GM18868 (cell line): ENCODE results near the gene DNAJB11.
"Not testable (repeated sequence)": the region's sequence is repeated elsewhere in the genome, so short reads cannot be mapped to it uniquely, and the experiment has no call there.

Source experiments
- ATAC-seq: cut with Tn5 transposase; IDR thresholded peaks from one replicate; pipeline ENCODE4 v1.9.1; 2021; ENCODE audit warnings: mild to moderate bottlenecking, moderate library complexity; ENCODE audit not compliant: unreplicated experiment

Gene DNAJB11

GRCh38 chr3:186617036-186617946 is 46.8 kb downstream of the DNAJB11 start:
- peak; percentile 94 for ATAC-seq

DNA sequence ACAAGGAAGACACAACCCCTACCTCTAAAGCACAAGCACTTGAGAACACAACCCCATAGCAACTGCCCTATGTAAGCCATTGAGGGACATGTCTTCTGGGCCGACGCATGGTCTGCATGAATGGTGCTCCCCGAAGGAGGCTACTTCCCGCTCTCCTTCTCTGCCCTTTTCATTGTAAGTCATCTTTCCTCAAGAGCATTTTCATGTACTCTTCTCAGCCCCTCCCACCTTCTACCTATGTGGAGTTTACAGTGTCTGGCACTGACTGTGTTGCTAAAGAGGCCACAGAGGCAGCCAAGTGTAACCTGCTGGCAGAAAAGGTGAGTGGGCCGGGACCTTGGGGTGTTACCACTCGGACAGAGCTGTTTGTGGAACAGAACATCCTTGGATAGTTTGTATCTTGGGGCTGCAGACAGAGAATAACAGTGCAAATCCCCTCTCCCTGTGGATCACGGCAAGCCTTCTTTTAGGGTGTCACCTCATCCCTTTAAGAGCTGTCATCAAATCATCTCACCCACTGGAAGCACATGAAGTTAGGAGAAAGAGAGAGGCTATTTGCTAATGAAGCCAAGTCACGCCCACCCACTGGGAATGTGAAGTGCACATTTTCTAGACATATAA is 47.9 kb downstream of the DNAJB11 start:
- no peak for ATAC-seq

- no peak for ATAC-seq
Measured at GRCh38 chr3:186619787-186620212, 49.3 kb downstream of the DNAJB11 start.

DNA sequence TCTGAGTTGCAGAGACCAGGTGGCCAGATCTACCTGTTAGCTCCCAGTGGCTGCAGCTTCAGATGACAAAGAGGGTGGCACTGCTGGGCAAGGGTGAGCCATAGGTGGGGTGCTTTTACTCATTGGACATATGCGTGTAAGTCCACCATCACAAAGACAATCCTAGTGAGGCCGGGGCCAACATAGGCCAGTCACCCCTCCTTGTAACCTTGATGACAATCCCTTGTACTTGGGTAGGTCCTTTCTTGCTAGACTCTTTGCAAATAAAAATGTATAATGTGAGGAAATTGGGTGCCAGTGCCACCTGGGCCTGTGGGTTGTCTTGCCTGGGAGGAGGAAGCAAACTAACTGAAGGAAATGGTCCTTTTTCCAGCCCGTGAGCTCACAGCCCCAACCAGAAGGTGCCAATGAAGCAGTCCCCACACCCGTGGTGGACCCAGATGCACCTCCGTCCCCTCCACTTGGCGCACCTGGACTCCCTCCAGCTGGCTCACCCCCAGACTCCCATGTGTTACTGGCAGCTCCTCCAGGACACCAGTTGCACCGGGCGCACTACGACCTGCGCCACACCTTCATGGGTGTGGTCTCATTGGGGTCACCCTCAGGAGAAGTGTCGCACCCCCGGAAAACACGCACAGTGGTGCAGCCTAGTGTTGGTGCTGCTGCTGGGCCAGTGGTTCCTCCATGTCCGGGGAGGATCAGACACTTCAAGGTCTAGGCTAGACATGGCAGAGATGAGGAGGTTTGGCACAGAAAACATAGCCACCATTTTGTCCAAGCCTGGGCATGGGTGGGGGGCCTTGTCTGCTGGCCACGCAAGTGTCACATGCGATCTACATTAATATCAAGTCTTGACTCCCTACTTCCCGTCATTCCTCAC is 49.9 kb downstream of the DNAJB11 start:
- ATAC-seq, result no peak

DNA sequence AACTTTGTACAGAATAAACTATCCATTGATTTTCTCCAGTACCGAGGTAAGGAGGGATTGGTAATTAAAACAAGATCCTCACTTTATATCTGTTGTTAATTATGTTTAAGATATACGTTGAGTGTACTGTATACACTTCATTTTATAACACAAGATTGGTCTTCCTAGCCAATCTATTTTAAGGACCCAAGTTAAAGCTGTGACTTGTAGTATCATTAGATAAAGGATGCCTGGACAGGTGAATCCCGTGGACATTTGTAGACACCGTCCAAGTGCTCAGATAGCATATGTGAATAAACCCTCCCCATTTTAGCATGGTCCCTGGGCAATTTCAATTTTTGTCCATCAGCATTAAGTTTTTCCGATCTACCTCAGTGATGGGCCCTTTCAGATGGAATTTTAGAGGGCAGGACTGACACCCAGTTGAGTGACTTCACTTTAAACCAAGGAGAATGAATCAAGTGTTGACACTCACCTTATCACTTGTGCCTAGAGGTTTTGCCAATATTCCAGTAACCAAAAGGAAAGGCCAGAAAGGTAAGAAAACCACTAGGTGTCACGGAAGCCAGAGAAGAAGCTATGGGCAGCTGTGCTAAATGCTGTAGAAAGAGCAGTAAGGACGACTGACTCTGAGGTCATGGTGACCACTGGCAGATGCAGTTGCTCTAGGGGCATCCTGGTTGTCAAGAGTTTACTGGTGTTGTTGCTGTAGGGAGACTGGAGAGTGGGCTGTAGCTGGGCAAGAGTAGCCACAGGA is 51.6 kb downstream of the DNAJB11 start:
- ATAC-seq, result no peak

- ATAC-seq, result no peak
Measured at GRCh38 chr3:186622651-186623310, 52.3 kb downstream of the DNAJB11 start.

GRCh38 chr3:186624598-186624997 is 54.1 kb downstream of the DNAJB11 start:
- no peak for ATAC-seq

DNA sequence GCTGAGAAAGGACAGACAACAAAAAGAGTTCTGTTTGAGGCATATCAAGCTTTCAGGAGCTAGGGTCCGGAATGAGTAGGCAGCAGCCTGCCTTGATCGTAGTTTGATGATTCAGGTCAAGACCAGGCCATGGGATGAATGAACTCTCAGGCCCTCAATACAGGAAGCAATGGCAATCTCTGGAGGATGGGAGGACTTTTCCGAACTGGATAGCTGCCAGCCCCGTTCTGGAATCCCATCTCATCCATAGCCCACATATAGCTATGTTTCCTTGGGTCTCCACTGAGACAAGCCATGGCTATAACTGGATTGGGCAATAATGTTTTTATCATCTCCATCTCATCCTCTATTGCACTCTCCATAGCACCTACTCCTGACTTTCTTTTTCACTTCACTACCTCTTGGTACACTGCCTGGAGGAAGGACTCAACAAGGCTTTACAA is 55.1 kb downstream of the DNAJB11 start:
- ATAC-seq, result no peak

- no peak for ATAC-seq
Measured at GRCh38 chr3:186626254-186626847, 55.8 kb downstream of the DNAJB11 start.

DNA sequence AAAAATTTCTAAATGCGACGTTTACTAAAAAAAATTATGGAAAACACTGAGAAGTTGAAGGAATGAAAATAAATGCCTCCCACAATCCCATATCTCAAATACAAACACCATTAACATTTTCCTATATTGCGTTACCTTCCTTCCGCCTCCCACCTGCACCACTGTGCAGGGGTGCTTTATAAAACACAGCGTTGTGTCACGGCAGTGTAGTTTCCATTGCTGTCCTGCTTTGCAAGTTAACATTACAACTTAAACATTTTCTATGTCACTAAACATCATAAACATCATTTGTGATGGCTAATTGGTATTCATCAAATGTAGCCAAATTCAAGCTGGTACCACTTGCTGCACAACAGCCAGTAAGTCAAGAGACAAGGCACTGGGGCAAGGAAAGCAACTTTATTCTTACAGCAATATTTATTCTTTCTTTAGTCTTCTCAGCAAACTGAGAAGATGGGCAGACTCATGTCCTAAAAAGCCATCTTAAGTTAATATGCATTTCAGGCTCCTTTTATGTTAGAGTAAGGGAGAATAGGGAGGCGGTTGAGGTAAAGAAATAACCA is 57.4 kb downstream of the DNAJB11 start:
- ATAC-seq, result no peak

DNA sequence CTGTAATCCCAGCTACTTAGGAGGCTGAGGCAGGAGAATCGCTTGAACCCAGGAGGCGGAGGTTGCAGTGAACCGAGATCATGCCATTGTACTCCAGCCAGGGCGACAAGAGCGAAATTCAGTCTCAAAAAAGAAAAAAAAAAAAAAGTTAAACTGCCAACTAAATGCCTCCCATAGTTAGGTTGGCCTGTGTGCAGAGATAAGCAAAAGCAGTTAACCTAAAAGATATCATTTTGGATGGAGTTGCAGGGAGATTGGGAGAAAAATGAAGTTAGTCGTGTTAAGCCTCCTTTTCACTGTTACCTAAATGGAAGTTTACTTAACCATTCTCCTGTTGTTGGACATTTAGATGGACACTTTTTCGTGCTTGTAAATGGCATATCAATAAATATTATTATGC is 58.2 kb downstream of the DNAJB11 start:
- no peak for ATAC-seq

GRCh38 chr3:186630950-186631641 is 60.6 kb downstream of the DNAJB11 start:
- no peak for ATAC-seq

DNA sequence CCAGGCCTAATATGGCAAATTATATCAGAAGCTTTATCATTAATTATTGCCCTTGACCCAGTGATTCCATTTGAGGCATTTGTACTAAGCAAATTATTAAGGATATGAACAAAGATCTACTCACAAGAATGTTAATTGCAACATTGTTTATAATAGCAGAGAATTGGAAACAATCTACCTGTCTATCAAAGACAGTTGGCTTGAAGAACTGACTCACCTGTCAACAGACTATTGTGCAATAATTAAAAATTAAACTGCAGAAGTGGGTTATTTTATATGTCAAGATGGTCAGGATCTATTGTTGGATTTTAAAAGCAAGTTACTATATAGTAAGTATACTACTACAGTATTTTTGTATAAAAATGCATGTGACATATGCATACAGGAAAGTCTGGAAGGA is 63.0 kb downstream of the DNAJB11 start:
- no peak for ATAC-seq

- not testable (repeated sequence) for ATAC-seq
Measured at GRCh38 chr3:186634207-186634606, 63.7 kb downstream of the DNAJB11 start.
